ENCODE measurements around the gene NOXRED1.
A peak's percentile ranks its signal among the peaks of the same experiment; 100 is the strongest.

GRCh38 chr14:77459072-77459723 is 35.9 kb upstream of the NOXRED1 start:
- TF ChIP-seq CTCF (conservative IDR thresholded peaks at IDR 0.05): peak; percentile 91
- no peak for TF ChIP-seq EZH2 (IDR thresholded peaks at IDR 0.05; ENCODE audit: low read depth)

All from PC-9 (cell line).